Renal pelvis (tissue), 4 donors: ENCODE results near the gene TECR. TPM values are rescaled to one million over a fixed set of nuclear protein-coding genes. Genes with fewer than 3 reads are reported as not detected.
"Not testable (repeated sequence)": the region's sequence is repeated elsewhere in the genome, so short reads cannot be mapped to it uniquely, and the experiment has no call there.

Experiments used
- DNase-seq: peaks from one replicate; pipeline ENCODE4 v3.0.0-alpha.2; 2013
- polyA plus RNA-seq, 3 donors: library from polyadenylated mRNA; unstranded; fragments of 120-200 nt; gene quantifications; one replicate each; pipeline ENCODE4 v1.2.1, GENCODE V29; 2013; ENCODE audit not compliant: insufficient read length in 3 of 3

Gene TECR
- polyA plus RNA-seq, 3 donors, result 156 to 183 (median 160) TPM

DNA sequence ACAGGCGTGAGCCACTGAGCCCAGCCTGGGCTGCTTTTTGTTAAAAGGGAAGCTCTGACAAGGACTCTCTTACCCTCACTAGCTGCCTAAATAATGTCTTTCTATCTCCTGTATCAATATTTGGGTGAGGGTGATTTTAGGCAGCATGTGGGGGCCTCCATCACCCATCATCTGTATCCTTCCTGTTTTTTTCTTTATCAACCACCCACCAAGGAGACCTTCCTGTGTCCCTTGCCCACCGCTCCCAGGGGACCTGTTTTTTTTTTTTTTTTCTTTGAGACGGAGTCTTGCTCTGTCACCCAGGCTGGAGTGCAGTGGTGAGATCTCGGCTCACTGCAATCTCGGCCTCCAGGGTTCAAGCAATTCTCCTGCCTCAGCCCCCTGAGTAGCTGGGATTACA lies 47.9 kb downstream of the TECR start:
- no peak for DNase-seq

DNA sequence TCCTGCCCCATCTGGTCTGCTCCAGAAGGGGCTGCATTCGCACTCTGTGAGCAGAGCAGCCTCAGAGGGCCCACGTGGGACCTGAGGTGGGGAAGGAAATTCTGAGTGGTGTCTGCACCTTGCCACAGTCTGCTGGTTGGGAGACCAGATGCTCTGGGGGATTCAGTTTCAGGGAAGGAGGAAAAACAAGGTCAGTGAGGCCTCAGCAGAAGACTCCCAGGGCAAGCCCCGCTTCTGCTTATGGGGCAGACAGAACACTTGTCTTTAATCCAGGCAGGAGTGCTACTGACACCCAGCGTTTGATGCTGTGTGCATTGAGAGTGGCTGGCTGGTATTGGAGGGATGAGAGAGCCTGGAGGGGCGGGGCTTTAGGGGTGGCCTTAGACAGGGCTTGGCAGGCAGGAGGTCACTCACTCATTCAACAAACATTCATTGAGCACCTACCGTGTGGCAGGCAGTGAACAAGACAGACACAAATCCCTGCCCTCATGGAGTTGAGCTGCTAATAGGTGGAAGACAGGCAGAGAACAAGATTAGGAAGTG lies 48.6 kb downstream of the TECR start:
- no peak for DNase-seq

DNA sequence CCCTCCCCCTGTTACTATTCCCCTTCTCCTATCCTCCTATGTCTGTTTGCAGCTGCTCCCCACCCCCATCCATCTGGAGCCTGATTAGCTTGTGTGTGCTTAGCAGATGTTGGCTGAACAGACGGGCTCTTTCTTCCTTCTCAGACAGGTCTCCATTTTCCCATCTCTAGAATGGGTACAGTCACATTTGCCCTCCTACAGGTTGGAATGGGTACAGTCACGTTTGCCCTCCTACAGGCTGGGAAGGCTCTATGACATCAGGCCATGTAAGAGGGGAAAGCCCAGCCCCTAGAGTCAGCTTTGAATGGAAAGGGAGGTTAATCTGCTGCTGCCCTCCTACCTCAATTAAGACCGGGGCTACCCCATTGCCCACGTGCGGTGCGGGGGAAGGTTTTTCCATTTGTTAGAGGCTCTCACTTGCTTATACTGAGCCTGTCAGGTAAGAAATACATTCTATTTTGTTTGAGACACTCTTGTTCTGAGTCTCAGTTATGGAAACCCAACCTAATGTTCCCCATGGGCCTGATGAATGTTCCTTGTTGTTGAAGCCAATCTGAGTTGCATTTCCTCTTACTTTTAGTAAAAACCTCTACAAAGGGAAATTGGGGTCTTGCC lies 51.3 kb downstream of the TECR start:
- no peak for DNase-seq

DNA sequence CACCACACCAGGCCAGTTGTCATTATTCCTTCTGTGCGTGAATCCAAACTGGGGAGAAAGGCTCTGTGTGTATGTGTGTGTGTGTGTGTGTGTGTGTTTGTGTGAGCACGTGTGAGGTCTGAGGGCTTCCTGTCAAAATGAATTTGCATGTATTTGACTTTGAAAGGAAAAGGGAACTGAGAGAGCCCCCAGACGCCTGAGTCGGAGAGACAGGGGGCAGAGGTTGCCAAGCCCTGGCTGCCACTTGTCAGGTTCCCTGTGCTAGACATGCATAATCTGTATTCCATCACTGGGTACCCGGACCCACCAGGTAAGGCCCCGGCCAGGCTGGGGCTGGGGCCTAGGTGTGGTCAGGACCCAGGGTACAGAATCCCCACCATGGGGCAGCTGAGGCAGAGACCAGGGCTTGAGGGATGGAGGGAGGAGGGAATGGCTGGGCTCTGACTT lies 53.5 kb downstream of the TECR start, which contains the start of gene CLEC17A:
Gene CLEC17A, plus strand, starts transcription at position 191 of the 447 bp plus-strand sequence. Its CDS starts 77 bp downstream, at position 268.
- no peak for DNase-seq

DNA sequence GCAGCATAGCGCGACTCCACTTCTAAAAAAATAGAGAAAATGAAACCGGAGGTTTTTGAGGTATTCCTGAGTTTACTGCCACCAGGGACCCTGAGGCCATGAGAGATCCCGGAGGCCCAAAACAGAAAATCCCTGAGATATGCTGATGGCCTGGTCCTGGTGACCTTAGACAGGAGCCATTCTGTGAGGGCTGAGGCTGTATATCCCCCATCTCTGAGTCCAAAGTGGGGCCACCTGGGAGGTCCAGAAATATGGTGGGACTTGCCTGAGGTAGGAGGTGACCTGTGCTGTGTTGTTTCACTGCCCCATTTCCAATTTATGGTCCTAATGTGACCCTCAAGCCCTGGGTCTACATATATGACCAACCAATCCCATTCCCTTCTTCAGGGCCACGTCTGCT lies 55.0 kb downstream of the TECR start:
- DNase-seq, result not testable (repeated sequence)

DNA sequence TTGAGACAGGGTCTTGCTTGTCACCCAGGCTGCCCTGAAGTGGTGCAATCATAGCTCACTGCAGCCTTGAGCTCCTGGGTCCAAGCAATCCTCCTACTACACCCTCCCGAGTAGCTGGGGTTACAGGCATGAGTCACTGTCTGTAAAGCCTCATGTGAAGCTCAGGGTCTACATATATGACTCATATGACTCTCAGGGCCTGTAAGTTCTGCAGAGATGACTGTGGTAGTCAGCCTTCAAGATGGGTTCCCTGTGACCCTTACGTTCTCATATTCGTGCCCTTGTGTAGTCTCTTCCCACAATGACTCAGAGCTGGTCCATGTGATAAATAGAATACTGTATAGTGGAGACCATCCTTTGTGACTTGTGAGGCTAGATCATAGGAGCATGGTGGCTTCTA lies 55.8 kb downstream of the TECR start:
- not testable (repeated sequence) for DNase-seq

DNA sequence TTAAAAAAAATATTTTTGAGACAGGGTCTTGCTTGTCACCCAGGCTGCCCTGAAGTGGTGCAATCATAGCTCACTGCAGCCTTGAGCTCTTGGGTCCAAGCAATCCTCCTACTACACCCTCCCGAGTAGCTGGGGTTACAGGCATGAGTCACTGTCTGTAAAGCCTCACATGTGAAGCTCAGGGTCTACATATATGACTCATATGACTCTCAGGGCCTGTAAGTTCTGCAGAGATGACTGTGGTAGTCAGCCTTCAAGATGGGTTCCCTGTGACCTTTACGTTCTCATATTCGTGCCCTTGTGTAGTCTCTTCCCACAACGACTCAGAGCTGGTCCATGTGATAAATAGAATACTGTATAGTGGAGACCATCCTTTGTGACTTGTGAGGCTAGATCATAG lies 60.0 kb downstream of the TECR start:
- not testable (repeated sequence) for DNase-seq

DNA sequence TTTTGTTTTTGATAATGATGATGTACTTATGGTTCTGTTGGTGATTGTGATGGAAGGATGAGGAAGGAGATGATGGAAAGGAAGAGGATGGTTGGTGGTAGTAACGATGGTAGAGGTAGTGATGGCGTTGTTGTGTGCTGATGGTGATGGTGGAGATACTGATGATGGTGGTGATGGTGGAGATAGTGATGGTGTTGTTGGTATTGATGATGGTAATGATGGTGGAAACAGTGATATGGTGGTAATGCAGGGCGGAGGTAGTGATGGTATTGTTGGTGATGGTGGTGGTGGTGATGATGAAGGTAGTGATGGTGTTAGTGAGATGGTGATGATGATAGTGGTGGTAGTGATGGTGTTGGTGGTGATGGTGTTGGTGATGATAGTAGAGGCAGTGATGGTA lies 66.2 kb downstream of the TECR start:
- no peak for DNase-seq

DNA sequence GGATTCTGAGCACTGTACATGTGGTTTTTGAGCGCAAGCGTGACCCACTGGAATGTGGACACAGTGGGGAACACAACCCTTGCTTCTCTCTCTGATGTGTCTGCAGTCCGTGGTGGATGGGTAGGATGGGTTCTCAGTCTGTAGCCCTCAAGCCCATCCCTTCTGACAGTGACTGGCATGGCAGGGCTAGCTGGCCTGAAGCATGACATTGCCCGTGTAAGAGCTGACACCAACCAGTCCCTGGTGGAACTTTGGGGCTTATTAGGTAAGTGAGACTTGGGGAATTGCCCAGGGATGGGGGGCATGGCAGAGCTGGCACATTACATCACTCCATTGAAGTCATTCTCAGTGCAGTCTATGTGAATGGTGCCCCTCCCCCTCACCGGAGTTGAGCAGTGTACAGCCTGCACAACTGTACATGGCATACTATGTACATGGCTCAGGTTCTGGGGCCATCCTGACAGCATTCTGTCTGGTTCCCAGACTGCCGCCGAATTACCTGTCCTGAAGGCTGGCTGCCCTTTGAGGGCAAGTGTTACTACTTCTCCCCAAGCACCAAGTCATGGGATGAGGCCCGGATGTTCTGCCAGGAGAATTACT lies 70.3 kb downstream of the TECR start:
- no peak for DNase-seq

DNA sequence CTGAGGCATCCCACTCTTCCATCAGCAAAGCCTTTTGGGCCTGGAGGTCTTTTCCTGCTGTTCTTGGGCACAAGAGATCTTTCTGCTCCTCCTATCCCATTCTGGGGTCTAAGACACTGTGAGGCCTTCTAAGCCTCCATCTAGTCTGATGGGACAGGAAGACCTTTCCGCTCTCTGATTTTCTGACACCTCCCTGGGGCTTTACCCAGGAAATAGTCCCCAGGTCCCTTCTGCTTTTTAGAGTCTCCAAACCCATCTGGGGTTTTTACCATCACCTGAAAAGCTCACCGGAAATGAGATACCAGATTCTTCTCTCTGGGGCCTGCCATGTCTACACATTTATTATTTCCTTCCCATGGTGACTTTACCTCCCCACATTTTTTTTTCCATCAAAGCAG lies 74.6 kb downstream of the TECR start:
- no peak for DNase-seq

DNA sequence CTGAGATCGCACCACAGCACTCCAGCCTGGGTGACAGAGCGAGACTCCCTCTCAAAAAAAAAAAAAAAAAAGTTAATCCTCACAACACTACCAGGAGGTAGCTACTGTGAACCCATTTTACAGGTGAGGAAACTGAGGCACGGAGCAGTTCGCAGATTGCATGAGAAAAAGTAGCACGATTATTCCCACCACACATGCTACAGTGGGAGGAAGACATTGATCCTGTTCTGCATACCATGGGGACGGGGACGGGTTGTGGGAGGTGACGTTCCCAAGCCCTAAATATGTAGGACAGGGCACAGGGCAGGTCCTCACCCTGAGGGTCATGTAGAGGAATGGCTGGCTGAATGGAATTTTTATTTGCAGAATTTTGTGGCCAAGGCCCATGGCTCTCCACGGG lies 77.2 kb downstream of the TECR start:
- no peak for DNase-seq

DNA sequence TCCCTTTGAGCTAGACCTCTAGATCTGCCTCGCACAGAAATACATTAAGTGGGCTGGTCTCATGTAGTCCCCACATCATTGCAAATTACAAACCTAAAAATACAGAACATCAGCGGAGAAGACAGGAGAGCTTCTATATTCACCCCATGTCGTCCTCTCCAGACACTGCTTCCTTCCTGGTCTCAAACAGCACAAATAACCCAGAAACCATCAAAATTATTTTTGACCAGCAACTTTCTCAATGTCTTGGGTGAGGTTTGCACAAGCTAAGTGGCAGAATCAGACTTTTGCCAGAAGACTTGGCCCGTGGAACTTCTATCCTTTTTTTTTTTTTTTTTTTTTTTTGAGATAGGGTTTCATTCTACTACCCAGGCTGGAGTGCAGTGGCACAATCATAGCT lies 81.7 kb downstream of the TECR start:
- no peak for DNase-seq

DNA sequence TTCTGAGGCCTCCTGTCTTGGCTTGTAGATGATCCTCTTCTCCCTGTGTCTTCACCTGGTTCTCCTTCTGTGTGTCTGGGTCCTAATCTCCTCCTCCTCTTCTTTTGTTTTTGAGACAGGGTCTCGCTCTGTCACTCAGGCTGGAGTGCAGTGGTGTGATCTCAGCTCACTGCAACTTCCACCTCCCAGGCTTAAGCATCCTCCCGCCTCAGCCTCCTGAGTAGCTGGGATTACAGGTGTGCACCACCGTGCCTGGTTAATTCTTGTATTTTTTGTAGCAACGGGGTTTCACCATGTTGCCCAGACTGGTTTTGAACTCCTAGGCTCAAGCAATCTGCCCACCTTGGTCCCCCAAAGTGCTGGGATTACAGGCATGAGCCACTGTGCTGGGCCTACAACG lies 82.8 kb downstream of the TECR start:
- not testable (repeated sequence) for DNase-seq

DNA sequence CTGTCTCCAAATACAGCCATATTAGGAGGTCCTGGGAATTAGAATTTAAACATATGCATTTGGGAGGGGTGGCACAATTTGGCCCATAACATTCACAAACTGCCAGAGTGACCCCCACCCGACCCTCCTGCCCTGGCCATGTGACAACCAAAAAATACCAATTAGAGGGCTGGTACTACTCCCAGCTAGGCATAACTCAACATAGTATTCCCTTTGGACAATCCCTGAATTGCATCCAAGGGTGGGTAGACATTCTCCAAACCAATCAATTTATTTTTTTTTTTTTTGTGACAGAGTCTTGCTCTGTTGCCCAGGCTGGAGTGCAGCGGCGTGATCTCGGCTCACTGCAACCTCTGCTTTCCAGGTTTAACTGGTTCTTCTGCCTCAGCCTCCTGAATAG lies 83.3 kb downstream of the TECR start:
- DNase-seq, result no peak

DNA sequence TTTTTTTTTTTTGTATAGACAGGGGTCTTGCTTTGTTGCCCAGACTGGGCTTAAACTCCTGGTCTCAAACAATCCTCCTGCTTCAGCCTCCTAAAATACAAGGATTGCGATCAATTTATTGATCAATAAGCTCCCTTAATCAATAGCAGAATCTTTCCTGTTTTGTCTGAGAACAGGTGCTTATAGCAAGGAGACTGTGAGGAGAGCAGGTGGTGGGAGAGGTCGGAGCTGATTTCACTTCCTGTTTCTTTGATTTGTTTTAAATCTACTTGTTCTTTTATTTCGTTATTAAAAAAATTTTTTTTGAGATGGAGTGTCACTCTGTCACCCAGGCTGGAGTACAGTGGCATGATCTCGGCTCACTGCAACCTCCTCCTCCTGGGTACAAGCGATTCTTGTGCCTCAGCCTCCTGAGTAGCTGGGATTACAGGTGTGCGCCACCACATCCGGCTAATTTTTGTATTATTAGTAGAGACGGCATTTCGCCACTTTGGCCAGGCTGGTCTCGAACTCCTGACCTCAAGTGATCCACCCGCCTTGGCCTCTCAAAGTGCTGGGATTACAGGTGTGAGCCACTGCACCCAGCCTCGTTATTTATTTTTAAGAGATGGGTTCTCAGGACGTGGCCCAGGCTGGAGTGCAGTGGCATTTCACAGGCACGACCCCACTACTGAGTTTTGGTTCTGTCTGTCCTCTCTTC lies 84.2 kb downstream of the TECR start:
- DNase-seq, result not testable (repeated sequence)

DNA sequence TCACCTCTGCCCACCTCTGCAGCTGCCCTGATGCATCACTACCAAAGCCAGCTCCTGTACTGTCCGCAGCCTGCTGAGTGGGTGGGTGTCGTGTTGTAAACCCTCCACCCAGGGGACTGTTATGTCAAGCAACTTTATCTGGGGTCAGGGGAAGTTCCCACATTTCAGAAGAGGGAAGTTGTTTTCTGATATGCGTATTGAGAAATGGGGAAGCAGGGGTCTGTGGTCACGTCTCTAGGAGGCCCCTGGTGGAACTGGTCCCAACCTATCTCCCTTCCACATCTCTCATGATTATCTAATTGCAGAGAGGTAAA lies 84.7 kb downstream of the TECR start:
- no peak for DNase-seq

Other genes starting within 250 kb of the TECR start
- gene ADGRE5, start 148.2 kb upstream of the TECR start, polyA plus RNA-seq, result 10 to 100 TPM; 19.1 to 19.9 (median 19.2) TPM
- gene DDX39A, start 110.3 kb upstream of the TECR start, polyA plus RNA-seq, result 10 to 100 TPM; 54.0 to 67.7 (median 65.9) TPM
- 100 to 1,000 TPM; 101 to 109 (median 108) TPM for gene PKN1, start 96.3 kb upstream of the TECR start, polyA plus RNA-seq
- 1 to 10 TPM; 5.6 to 7.0 (median 6.3) TPM for gene PTGER1, start 54.2 kb upstream of the TECR start, polyA plus RNA-seq
- gene GIPC1, start 33.5 kb upstream of the TECR start, polyA plus RNA-seq, result 100 to 1,000 TPM in 1 of 3 donors, 10 to 100 TPM in 2; 93.8 to 104 (median 97.9) TPM
- 100 to 1,000 TPM in 1 of 3 donors, 10 to 100 TPM in 2; 93.2 to 109 (median 95.9) TPM for gene DNAJB1, start 11.2 kb upstream of the TECR start, polyA plus RNA-seq
- gene NDUFB7, start 42.5 kb downstream of the TECR start, polyA plus RNA-seq, result 100 to 1,000 TPM; 107 to 138 (median 131) TPM
- gene CLEC17A, start 53.5 kb downstream of the TECR start, polyA plus RNA-seq, result under 1 TPM in 2 of 3 donors, not detected in 1; 0.10 to 0.18 TPM
- gene ADGRE3, start 145.2 kb downstream of the TECR start, polyA plus RNA-seq, result under 1 TPM in 1 of 3 donors, not detected in 2; 0.10 TPM
- gene ZNF333, start 160.5 kb downstream of the TECR start, polyA plus RNA-seq, result 10 to 100 TPM; 13.9 to 29.0 (median 27.3) TPM
- gene ADGRE2, start 249.0 kb downstream of the TECR start, polyA plus RNA-seq, result under 1 TPM; 0.30 to 0.48 (median 0.48) TPM